ENCODE results near the gene MOK. TPM values are rescaled to one million over a fixed set of nuclear protein-coding genes. Genes with fewer than 3 reads are reported as not detected.
A peak's percentile ranks its signal among the peaks of the same experiment; 100 is the strongest.

MOK gene
- total RNA-seq, 1 donor = 86.1 TPM

DNA sequence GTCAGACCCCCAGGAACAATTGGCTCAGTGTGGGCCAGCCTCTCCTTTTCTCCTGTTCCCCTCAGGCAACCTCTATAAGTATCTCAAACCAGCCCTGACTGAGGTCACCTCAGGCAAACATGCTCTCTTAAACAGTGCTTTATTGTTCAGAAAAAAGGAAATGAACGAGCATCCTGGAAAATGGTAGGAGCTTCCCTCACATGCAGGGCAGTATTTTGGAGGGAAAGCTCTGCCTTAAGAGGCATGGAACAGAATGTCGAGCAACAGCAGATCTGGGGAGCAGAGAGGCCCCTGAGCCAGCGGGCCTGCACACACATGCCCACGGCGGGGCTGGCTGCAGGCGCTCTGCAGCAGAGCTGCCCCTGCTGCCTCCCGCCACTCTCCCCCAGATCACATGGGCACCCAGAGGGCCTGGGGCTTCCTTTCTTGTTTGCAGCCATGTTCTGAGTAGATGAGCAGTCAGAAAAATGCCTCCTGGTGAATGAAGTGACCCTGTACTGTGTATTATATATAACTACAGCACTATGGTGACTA is 42.0 kb downstream of the MOK start:
- H3K4me3 ChIP-seq (ENCODE audit: insufficient read depth, low read length) = no peak overlapping the region
- peak overlapping the region; percentile 20 for H3K27ac ChIP-seq (ENCODE audit: low read depth, low read length)
- H3K9me3 ChIP-seq (ENCODE audit: low read depth, low read length) = no peaks in the 10 kb centered on the region
- peak; percentile 73 for DNase-seq (ENCODE audit: insufficient read length, low spot score, missing footprints)
- H3K4me2 ChIP-seq (ENCODE audit: insufficient read depth, low read length) = no peak overlapping the region
- H4K20me1 ChIP-seq (ENCODE audit: insufficient read depth, low read length) = no peaks in the 10 kb centered on the region
- H3K79me2 ChIP-seq (ENCODE audit: insufficient read depth, low read length) = peaks cover 5% of the 10 kb centered on the region
- TF ChIP-seq, protein P1, sequence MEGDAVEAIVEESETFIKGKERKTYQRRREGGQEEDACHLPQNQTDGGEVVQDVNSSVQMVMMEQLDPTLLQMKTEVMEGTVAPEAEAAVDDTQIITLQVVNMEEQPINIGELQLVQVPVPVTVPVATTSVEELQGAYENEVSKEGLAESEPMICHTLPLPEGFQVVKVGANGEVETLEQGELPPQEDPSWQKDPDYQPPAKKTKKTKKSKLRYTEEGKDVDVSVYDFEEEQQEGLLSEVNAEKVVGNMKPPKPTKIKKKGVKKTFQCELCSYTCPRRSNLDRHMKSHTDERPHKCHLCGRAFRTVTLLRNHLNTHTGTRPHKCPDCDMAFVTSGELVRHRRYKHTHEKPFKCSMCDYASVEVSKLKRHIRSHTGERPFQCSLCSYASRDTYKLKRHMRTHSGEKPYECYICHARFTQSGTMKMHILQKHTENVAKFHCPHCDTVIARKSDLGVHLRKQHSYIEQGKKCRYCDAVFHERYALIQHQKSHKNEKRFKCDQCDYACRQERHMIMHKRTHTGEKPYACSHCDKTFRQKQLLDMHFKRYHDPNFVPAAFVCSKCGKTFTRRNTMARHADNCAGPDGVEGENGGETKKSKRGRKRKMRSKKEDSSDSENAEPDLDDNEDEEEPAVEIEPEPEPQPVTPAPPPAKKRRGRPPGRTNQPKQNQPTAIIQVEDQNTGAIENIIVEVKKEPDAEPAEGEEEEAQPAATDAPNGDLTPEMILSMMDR (IDR thresholded peaks at IDR 0.05; ENCODE audit: extremely low read depth, low read depth, low read length) = no peak
- peaks cover 7% of the 10 kb centered on the region for H3K36me3 ChIP-seq (ENCODE audit: insufficient read depth, low read length)
- no peak overlapping the region for H2AFZ ChIP-seq (ENCODE audit: low read length)
- H3K4me1 ChIP-seq (ENCODE audit: insufficient read depth, low read length) = no peaks in the 10 kb centered on the region
- no peaks in the 10 kb centered on the region for H3K27me3 ChIP-seq (ENCODE audit: insufficient read depth, low read length)

DNA sequence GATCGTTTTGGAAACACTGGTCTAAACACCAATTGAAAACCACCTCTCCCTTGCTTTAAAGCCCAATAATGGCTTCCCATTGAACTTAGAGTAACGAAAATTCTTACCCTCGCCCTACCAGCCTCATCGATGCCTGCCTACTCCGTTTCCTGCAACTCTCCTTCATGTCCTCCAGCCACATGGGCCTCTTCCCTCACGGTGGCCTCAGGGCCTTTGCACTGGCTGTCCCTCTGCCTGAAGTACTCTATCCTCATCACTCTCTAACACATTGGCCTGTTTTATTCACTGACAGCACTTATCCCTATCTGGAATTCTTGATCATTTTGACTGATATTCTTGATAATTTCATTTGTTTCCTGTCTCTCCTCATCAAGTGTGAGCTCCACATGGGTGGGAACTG is 46.8 kb downstream of the MOK start:
- H3K27me3 ChIP-seq (ENCODE audit: insufficient read depth, low read length) = no peaks in the 10 kb centered on the region
- H3K4me3 ChIP-seq (ENCODE audit: insufficient read depth, low read length) = no peak overlapping the region
- no peak for DNase-seq (ENCODE audit: insufficient read length, low spot score, missing footprints)
- H3K9me3 ChIP-seq (ENCODE audit: low read depth, low read length) = no peaks in the 10 kb centered on the region
- H4K20me1 ChIP-seq (ENCODE audit: insufficient read depth, low read length) = no peaks in the 10 kb centered on the region
- no peak overlapping the region for H3K27ac ChIP-seq (ENCODE audit: low read depth, low read length)
- TF ChIP-seq, protein P1 (IDR thresholded peaks at IDR 0.05; ENCODE audit: extremely low read depth, low read depth, low read length) = no peak
- no peaks in the 10 kb centered on the region for H3K36me3 ChIP-seq (ENCODE audit: insufficient read depth, low read length)
- no peak overlapping the region for H3K4me2 ChIP-seq (ENCODE audit: insufficient read depth, low read length)
- H3K79me2 ChIP-seq (ENCODE audit: insufficient read depth, low read length) = peaks cover 6% of the 10 kb centered on the region
- peaks cover 10% of the 10 kb centered on the region for H3K4me1 ChIP-seq (ENCODE audit: insufficient read depth, low read length)
- H2AFZ ChIP-seq (ENCODE audit: low read length) = no peak overlapping the region

DNA sequence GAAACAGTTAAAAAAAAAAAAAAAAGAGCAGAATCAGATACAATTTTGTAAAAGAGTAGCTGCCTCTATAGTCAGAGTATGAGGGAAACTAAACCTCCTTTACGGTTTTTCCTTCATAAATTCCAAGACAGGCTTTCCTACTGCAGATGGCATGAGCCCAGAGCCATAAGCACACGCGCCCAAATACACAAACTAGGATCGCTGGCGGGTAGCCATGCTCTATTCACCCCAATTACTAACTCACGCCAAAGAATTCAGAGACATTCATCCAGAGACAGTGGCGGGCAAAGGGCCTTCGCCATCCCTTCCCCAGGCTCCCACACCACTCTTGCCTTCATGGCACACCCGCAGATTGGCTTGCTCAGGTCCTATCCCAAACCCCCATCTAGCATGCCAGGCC is 48.2 kb downstream of the MOK start:
- Histone ChIP-seq H2AFZ (ENCODE audit: low read length) (no peak overlapping the region), H3K9me3 (ENCODE audit: low read depth, low read length) (no peaks in the 10 kb centered on the region), H3K4me2 (ENCODE audit: insufficient read depth, low read length) (no peak overlapping the region), H3K79me2 (ENCODE audit: insufficient read depth, low read length) (peaks cover 6% of the 10 kb centered on the region), H3K4me3 (ENCODE audit: insufficient read depth, low read length) (no peak overlapping the region), H3K36me3 (ENCODE audit: insufficient read depth, low read length) (no peaks in the 10 kb centered on the region), H3K27me3 (ENCODE audit: insufficient read depth, low read length) (no peaks in the 10 kb centered on the region), H3K27ac (ENCODE audit: low read depth, low read length) (peak overlapping the region; percentile 11), H3K4me1 (ENCODE audit: insufficient read depth, low read length) (peaks cover 10% of the 10 kb centered on the region), H4K20me1 (ENCODE audit: insufficient read depth, low read length) (no peaks in the 10 kb centered on the region)
- TF ChIP-seq, protein P1 (IDR thresholded peaks at IDR 0.05; ENCODE audit: extremely low read depth, low read depth, low read length) = no peak
- no peak for DNase-seq (ENCODE audit: insufficient read length, low spot score, missing footprints)

DNA sequence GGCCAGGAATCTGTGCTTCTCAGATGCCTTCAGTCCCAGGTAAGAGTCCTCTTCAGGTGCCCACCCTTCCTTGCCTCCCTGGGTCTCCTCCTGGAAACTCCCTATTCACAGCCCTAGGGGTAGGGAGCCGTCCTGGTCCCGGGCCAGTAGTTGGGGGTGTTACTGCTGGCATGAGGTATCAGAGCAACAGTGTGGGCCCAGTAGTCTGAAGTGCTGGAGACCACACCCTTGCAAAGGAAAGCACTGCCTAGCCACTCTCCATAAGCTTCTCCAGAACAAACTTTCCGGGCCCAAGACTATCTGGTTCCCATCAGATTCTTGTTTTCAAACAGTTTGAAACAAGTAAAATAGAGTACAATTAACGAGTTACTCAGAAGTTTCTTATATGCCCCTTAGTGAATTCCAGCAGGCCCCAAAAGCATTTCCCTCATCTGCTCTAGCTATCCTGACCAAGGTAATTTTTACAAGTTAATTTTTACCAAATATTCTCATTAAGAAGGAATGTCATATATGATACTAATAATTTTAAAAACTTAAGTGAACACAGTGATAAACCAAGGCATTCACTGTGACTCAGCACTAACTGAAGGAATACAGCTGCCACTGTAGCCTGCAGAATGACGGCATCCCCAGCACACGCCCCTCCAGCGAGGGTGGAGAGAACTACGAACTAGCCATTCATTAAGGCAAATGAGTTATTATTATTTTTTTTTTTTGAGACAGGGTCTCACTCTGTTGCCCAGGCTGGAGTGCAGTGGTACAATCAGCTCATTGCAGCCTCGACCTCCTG is 49.4 kb downstream of the MOK start:
- no peaks in the 10 kb centered on the region for H3K27me3 ChIP-seq (ENCODE audit: insufficient read depth, low read length)
- peak; percentile 83 for DNase-seq (ENCODE audit: insufficient read length, low spot score, missing footprints)
- H3K27ac ChIP-seq (ENCODE audit: low read depth, low read length) = peak overlapping the region; percentile 80
- H3K4me2 ChIP-seq (ENCODE audit: insufficient read depth, low read length) = no peak overlapping the region
- TF ChIP-seq, protein P1 (IDR thresholded peaks at IDR 0.05; ENCODE audit: extremely low read depth, low read depth, low read length) = no peak
- H3K9me3 ChIP-seq (ENCODE audit: low read depth, low read length) = no peaks in the 10 kb centered on the region
- H4K20me1 ChIP-seq (ENCODE audit: insufficient read depth, low read length) = no peaks in the 10 kb centered on the region
- peaks cover 11% of the 10 kb centered on the region for H3K36me3 ChIP-seq (ENCODE audit: insufficient read depth, low read length)
- peaks cover 10% of the 10 kb centered on the region for H3K4me1 ChIP-seq (ENCODE audit: insufficient read depth, low read length)
- H3K4me3 ChIP-seq (ENCODE audit: insufficient read depth, low read length) = no peak overlapping the region
- H2AFZ ChIP-seq (ENCODE audit: low read length) = no peak overlapping the region
- peaks cover 6% of the 10 kb centered on the region for H3K79me2 ChIP-seq (ENCODE audit: insufficient read depth, low read length)

Measured in osteoblast (primary cell).